Measurements from ENCODE around the gene CLN6.

DNA sequence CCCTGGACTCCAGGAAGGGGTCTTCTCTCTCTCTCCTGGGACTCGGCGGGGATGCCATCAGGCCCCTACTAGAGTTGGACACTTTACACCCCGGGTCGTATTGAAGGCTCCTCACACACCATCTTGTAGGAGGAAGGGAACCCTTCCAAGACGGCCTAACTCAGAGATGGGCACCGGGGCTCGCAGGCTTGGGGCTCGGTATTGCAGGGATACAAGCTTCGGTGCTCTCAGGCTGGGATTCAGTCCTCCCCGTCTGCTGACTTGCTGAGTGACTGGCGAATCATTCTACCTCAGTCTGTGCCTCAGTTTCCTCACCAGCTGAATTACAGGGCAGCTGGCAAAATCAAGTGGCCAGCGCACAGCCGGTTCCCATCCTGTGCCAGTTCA, 24.0 kb downstream of the CLN6 start:
- TF ChIP-seq, protein P1, sequence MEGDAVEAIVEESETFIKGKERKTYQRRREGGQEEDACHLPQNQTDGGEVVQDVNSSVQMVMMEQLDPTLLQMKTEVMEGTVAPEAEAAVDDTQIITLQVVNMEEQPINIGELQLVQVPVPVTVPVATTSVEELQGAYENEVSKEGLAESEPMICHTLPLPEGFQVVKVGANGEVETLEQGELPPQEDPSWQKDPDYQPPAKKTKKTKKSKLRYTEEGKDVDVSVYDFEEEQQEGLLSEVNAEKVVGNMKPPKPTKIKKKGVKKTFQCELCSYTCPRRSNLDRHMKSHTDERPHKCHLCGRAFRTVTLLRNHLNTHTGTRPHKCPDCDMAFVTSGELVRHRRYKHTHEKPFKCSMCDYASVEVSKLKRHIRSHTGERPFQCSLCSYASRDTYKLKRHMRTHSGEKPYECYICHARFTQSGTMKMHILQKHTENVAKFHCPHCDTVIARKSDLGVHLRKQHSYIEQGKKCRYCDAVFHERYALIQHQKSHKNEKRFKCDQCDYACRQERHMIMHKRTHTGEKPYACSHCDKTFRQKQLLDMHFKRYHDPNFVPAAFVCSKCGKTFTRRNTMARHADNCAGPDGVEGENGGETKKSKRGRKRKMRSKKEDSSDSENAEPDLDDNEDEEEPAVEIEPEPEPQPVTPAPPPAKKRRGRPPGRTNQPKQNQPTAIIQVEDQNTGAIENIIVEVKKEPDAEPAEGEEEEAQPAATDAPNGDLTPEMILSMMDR (conservative IDR thresholded peaks at IDR 0.05), result no peak
- no peak for TF ChIP-seq ZFX (IDR thresholded peaks at IDR 0.05)
